ENCODE measurements around the gene SHOX. TPM values are rescaled to one million over a fixed set of nuclear protein-coding genes. Genes with fewer than 3 reads are reported as not detected.

The SHOX gene
- total RNA-seq, 4 donors from 2014 or later: 0.17 TPM; not detected in 3

DNA sequence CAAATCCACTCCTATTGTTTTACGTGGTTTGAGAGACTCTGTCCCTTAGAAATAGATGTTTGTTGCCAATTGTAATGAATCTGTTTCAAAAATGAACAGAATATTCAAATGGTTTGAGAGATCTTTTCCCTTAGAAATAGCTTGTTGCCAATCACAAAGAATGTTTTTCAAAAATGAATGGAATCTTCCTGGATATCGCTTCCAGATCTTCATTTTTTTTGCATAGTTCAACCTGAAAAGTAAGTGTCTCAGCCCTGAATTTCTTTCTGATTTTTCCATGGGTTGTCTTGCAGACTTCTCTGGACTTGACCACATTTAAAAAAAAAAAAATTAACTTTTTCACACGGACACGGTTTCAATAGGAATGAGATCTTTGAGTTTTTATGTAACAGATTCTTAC, 22.7 kb downstream of the SHOX start:
- peaks cover 0 to 9% (median 2%) of the 10 kb centered on the region in 4 donors for H3K9me3 ChIP-seq
- peaks cover 0 to 56% (median 0%) of the 10 kb centered on the region in 4 donors for H3K27me3 ChIP-seq
- WGBS: 60% methylated on average over 4 of the region's 4 CpGs
- H3K4me3 ChIP-seq: no peak overlapping the region
- TF ChIP-seq POLR2AphosphoS5 (IDR thresholded peaks at IDR 0.05) (no peak), POLR2A (IDR thresholded peaks at IDR 0.05; ENCODE audit: low read depth) (no peak), EP300 (IDR thresholded peaks at IDR 0.05) (no peak)
- TF ChIP-seq, protein P1, sequence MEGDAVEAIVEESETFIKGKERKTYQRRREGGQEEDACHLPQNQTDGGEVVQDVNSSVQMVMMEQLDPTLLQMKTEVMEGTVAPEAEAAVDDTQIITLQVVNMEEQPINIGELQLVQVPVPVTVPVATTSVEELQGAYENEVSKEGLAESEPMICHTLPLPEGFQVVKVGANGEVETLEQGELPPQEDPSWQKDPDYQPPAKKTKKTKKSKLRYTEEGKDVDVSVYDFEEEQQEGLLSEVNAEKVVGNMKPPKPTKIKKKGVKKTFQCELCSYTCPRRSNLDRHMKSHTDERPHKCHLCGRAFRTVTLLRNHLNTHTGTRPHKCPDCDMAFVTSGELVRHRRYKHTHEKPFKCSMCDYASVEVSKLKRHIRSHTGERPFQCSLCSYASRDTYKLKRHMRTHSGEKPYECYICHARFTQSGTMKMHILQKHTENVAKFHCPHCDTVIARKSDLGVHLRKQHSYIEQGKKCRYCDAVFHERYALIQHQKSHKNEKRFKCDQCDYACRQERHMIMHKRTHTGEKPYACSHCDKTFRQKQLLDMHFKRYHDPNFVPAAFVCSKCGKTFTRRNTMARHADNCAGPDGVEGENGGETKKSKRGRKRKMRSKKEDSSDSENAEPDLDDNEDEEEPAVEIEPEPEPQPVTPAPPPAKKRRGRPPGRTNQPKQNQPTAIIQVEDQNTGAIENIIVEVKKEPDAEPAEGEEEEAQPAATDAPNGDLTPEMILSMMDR (IDR thresholded peaks at IDR 0.05): no peak
- H3K27ac ChIP-seq (replicated peaks in 1 of 4): no peak overlapping the region
- no peaks in the 10 kb centered on the region for H3K4me1 ChIP-seq
- no peak for DNase-seq (ENCODE audit: extremely low spot score)
- intact Hi-C loops (cut with DNase I): no loop called here
- no peaks in the 10 kb centered on the region for H3K36me3 ChIP-seq

DNA sequence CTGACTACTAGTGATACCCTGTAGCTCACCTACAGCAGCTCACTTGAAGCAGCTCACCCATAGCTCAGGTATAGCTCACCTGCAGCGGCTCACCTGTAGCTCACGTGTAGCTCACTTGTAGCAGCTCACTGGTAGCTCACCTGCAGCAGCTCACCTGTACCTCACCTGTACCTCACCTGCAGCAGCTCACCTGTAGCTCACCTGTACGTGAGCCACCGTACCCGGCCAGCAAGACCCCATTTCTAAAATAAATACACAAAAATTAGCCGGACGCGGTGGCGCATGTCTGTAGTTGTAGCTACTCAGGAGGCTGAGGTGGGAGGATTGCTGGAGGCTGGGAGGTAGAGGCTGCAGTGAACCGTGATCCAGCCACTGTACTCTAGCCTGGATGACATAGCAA, 30.6 kb downstream of the SHOX start:
- TF ChIP-seq EP300 (IDR thresholded peaks at IDR 0.05): no peak
- no peak for TF ChIP-seq POLR2AphosphoS5 (IDR thresholded peaks at IDR 0.05)

DNA sequence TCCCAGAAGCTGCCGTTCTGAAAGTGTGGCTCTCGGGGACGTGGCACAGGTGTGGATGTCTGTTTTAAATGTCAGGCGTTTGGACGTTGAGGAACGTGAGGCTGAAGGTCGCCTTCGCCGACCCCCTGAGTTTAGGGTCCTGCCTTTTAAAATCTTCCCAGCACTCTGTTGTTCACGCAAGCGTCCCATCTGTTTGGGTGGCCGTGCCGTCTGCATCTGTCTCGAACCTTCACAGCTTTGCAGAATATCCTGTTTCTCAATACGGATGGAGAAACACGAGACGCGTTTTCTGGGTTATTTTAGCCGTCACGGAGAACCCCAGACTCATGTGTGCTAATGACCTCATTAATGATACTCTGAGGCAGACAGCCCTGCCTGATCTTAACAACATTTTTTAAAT, 31.5 kb downstream of the SHOX start:
- H3K27me3 ChIP-seq: peaks cover 0 to 34% (median 0%) of the 10 kb centered on the region in 4 donors
- TF ChIP-seq, protein P1 (IDR thresholded peaks at IDR 0.05): no peak
- no peak for TF ChIP-seq POLR2A (IDR thresholded peaks at IDR 0.05; ENCODE audit: low read depth)
- TF ChIP-seq POLR2AphosphoS5 (IDR thresholded peaks at IDR 0.05): no peak
- no peak for TF ChIP-seq EP300 (IDR thresholded peaks at IDR 0.05)
- DNase-seq (ENCODE audit: extremely low spot score): no peak
- WGBS: 85% methylated on average over 20 of the region's 20 CpGs
- intact Hi-C loops (cut with DNase I): no loop called here
- H3K27ac ChIP-seq (replicated peaks in 1 of 4): no peak overlapping the region
- H3K9me3 ChIP-seq: no peaks in the 10 kb centered on the region
- H3K4me3 ChIP-seq: no peak overlapping the region
- H3K4me1 ChIP-seq: no peaks in the 10 kb centered on the region
- H3K36me3 ChIP-seq: no peaks in the 10 kb centered on the region

More for the DNA sequence above, 30.6 kb downstream of the SHOX start:
- intact Hi-C loops (cut with DNase I): no loop called here
- Histone ChIP-seq H3K27ac (replicated peaks in 1 of 4) (no peak overlapping the region), H3K4me1 (no peaks in the 10 kb centered on the region), H3K36me3 (no peaks in the 10 kb centered on the region), H3K27me3 (peaks cover 0 to 30% (median 0%) of the 10 kb centered on the region in 4 donors), H3K4me3 (no peak overlapping the region), H3K9me3 (no peaks in the 10 kb centered on the region)
- DNase-seq (ENCODE audit: extremely low spot score): no peak
- 87% methylated on average over 10 of the region's 10 CpGs for WGBS

DNA sequence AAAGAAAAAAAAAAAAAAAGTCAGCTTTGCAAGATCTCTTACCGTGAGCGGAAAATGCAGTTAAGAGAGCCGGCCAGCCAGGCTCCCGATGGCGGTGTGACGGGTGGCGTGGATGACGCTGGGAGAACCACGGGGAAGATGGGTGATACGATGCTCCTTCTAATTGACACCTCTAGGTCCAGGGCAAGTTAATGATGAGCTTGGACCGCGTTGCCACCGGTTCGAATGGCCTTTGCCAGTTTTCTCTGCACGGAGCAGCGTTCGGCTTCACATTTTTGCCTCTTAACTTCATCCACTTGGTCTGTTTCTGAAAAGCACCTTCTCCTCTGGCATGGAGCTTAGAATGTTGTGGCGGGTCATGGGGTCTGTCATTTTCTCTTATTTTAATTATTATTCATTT, 33.2 kb downstream of the SHOX start:
- DNase-seq (ENCODE audit: extremely low spot score): no peak
- Histone ChIP-seq H3K36me3 (no peaks in the 10 kb centered on the region), H3K27ac (replicated peaks in 1 of 4) (no peak overlapping the region), H3K9me3 (no peaks in the 10 kb centered on the region), H3K4me3 (no peak overlapping the region), H3K27me3 (peaks cover 0 to 33% (median 0%) of the 10 kb centered on the region in 4 donors), H3K4me1 (no peaks in the 10 kb centered on the region)
- no peak for TF ChIP-seq EP300 (IDR thresholded peaks at IDR 0.05)
- TF ChIP-seq, protein P1 (IDR thresholded peaks at IDR 0.05): no peak
- no peak for TF ChIP-seq POLR2A (IDR thresholded peaks at IDR 0.05; ENCODE audit: low read depth)
- no peak for TF ChIP-seq POLR2AphosphoS5 (IDR thresholded peaks at IDR 0.05)
- intact Hi-C loops (cut with DNase I): no loop called here
- 91% methylated on average over 18 of the region's 18 CpGs for WGBS

DNA sequence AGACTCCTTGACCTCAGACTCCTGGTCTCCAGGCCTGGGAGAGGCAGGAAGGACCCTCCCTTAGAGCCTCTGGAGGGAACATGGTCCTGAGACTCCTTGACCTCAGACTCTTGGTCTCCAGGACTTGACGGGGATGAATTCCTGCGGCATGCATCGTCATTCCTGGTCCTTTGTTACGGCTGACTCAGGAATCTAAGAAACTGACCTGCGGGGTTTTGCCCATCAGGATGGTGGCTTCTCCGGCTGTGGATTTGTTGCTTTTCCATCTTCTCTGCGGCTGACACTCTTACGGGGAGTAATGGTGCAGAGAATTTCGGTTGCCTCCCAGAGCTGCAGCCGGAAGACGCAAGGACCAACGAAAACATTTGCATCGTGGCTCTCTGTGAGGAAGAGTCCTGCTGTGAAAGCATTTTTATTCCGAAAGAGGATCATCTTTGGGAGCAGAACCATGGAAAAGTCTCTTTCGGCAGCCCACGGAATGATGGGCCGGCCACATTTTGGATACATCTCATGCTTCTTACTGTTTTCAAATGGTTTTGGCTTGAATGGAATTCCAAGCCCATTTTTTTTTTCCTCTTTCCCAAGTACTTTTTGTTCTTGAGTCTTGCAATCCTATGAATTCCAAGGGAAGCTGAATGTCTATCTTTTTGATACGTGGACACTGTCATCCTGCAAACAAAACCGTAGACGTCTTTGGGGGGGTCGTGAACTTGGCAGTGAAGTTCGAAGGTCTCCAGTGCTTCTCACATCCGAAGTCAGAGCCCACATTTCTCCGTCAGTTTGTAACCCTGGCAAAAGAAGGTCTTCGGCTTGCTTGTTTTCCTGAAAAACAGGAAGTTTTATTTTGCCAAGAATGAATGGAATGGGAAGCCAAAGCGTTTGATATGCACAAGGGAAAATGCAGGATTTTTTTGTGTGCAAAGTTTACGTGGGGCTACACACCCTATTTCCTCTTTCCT, 36.5 kb downstream of the SHOX start:
- 49% methylated on average over 24 of the region's 27 CpGs for WGBS
- Histone ChIP-seq H3K36me3 (no peaks in the 10 kb centered on the region), H3K27ac (replicated peaks in 1 of 4) (no peak overlapping the region), H3K27me3 (peaks cover 0 to 33% (median 0%) of the 10 kb centered on the region in 4 donors), H3K4me1 (no peaks in the 10 kb centered on the region), H3K4me3 (no peak overlapping the region), H3K9me3 (no peaks in the 10 kb centered on the region)
- no peak for DNase-seq (ENCODE audit: extremely low spot score)
- TF ChIP-seq, protein P1 (IDR thresholded peaks at IDR 0.05): no peak
- TF ChIP-seq POLR2A (IDR thresholded peaks at IDR 0.05; ENCODE audit: low read depth) (no peak), POLR2AphosphoS5 (IDR thresholded peaks at IDR 0.05) (no peak), EP300 (IDR thresholded peaks at IDR 0.05) (no peak)
- intact Hi-C loops (cut with DNase I): no loop called here
